Mammary epithelial cell (primary cell): ENCODE measurements around the gene TMEM222.

Experiments used
- CTCF ChIP-seq, 2 donors: IDR thresholded peaks in 1 of 2; conservative IDR thresholded peaks in 1 of 2; 2 replicates each; pipeline ENCODE4 v1.5.1; 2011 to 2012; ENCODE audit warnings: inconsistent platforms in 2 of 2, low read length in 2 of 2, mild to moderate bottlenecking in 2 of 2, control low read depth in 1 of 2, low read depth in 1 of 2; ENCODE audit not compliant: insufficient read depth in 1 of 2; ENCODE audit errors: extremely low read depth in 1 of 2
- EZH2 ChIP-seq: IDR thresholded peaks from 2 replicates; pipeline ENCODE4 v1.6.1; 2012; ENCODE audit warnings: low read length, inconsistent platforms, borderline replicate concordance

GRCh38 chr1:27335506-27336422, 13.8 kb downstream of the TMEM222 start:
- no peak for TF ChIP-seq CTCF (conservative IDR thresholded peaks at IDR 0.05 in 1 of 2, IDR thresholded peaks at IDR 0.05 in 1 of 2; ENCODE audit: extremely low read depth in 1 of 2, insufficient read depth in 1 of 2, low read depth in 1 of 2, low read length in 2 of 2)
- no peak for TF ChIP-seq EZH2
